HG02588 (cell line): ENCODE data around the gene MPP2.

ENCODE experiments used
- ATAC-seq: cut with Tn5 transposase; IDR thresholded peaks from one replicate; pipeline ENCODE4 v1.9.1; 2021; ENCODE audit warnings: mild to moderate bottlenecking, moderate library complexity; ENCODE audit not compliant: unreplicated experiment

Gene MPP2

GRCh38 chr17:43827596-43827995 lies 79.7 kb downstream of the MPP2 start:
- no peak for ATAC-seq

GRCh38 chr17:43826206-43826605 lies 81.1 kb downstream of the MPP2 start:
- no peak for ATAC-seq

GRCh38 chr17:43825567-43825966 lies 81.8 kb downstream of the MPP2 start:
- no peak for ATAC-seq
